Caco-2 (cell line): ENCODE results near the gene CA7. TPM values are rescaled to one million over a fixed set of nuclear protein-coding genes. Genes with fewer than 3 reads are reported as not detected.

Experiments
- BruUV-seq: library from RNA; stranded (reverse); fragments of 400-500 nt; replicated peaks from 2 replicates; lab custom pipeline; 2021; lab: Mats Ljungman, UMichigan
- CTCF ChIA-PET: fragments of 300-600 bp; sonication (Branson Sonifier 250); formaldehyde crosslinking; loops from one replicate; lab custom pipeline; 2022; ENCODE audit warnings: antibody characterized with exemption; lab: Charles Lee
- POLR2A ChIA-PET: fragments of 300-600 bp; sonication (Branson Sonifier 250); formaldehyde crosslinking; loops from one replicate; lab custom pipeline; 2022; ENCODE audit warnings: antibody characterized with exemption; lab: Charles Lee
- DNase-seq, 2 experiments: peaks; one replicate each; pipeline versions ENCODE4 v3.0.0 to v3.0.0-alpha.2; 2020 to 2022
- H3K27me3 ChIP-seq: replicated peaks from 2 replicates; pipeline ENCODE4 v1.6.0; 2011; ENCODE audit warnings: low read length; ENCODE audit not compliant: control insufficient read depth, insufficient read depth
- H3K36me3 ChIP-seq: 2 replicates; pipeline ENCODE4 v1.5.1; 2011; ENCODE audit warnings: low read length; ENCODE audit not compliant: control insufficient read depth, insufficient read depth
- H3K4me1 ChIP-seq: fragments of 250-450 bp; sonication (Bioruptor Pico); 2 replicates; pipeline ENCODE4 v1.5.1; 2020; ENCODE audit warnings: mild to moderate bottlenecking
- H3K4me3 ChIP-seq: 2 replicates; pipeline ENCODE4 v1.5.1; 2011; ENCODE audit warnings: low read depth, mild to moderate bottlenecking, control low read depth, low read length
- H3K9me3 ChIP-seq: fragments of 250-450 bp; sonication (Bioruptor Pico); 2 replicates; pipeline ENCODE4 v1.5.1; 2020; ENCODE audit warnings: mild to moderate bottlenecking, moderate library complexity
- H3K27ac Mint-ChIP-seq: one replicate; pipeline ENCODE4 v1.8.0; 2022; ENCODE audit warnings: mixed read lengths; ENCODE audit not compliant: unreplicated experiment
- H3K27me3 Mint-ChIP-seq: one replicate; pipeline ENCODE4 v1.8.0; 2022; ENCODE audit warnings: mixed read lengths; ENCODE audit not compliant: insufficient read depth, unreplicated experiment
- H3K36me3 Mint-ChIP-seq: one replicate; pipeline ENCODE4 v1.8.0; 2022; ENCODE audit warnings: mild to moderate bottlenecking, mixed read lengths; ENCODE audit not compliant: insufficient read depth, unreplicated experiment
- H3K4me1 Mint-ChIP-seq: one replicate; pipeline ENCODE4 v1.8.0; 2022; ENCODE audit warnings: low read depth, mixed read lengths; ENCODE audit not compliant: unreplicated experiment
- H3K4me3 Mint-ChIP-seq: one replicate; pipeline ENCODE4 v1.8.0; 2022; ENCODE audit warnings: mild to moderate bottlenecking, moderate library complexity, mixed read lengths; ENCODE audit not compliant: unreplicated experiment
- H3K9me3 Mint-ChIP-seq: one replicate; pipeline ENCODE4 v1.8.0; 2022; ENCODE audit warnings: mixed read lengths; ENCODE audit not compliant: unreplicated experiment
- CTCF ChIP-seq, 2 experiments: fragments of 200-600 bp in 1 of 2; IDR thresholded peaks; 1 replicate in 1 of 2; 2 replicates in 1 of 2; pipeline versions ENCODE4 v1.5.1 to v1.8.0; 2011 to 2022; ENCODE audit warnings: antibody characterized with exemption in 1 of 2, control low read depth in 1 of 2, inconsistent platforms in 1 of 2, low read depth in 1 of 2, low read length in 1 of 2, mild to moderate bottlenecking in 1 of 2, moderate library complexity in 1 of 2; ENCODE audit not compliant: insufficient read depth in 1 of 2, severe bottlenecking in 1 of 2, unreplicated experiment in 1 of 2
- intact Hi-C: fragments of 100-400 bp; cut with micrococcal nuclease; formaldehyde crosslinking; loops from one replicate; pipeline ENCODE4 v1.10.0; 2022; ENCODE audit not compliant: unreplicated experiment
- total RNA-seq: library from RNA; stranded (reverse); gene quantifications from 2 replicates; pipeline ENCODE4 v1.2.3, GENCODE V29; 2022

The CA7 gene
- total RNA-seq, 1 experiment from 2014 or later, result 0.68 TPM

- H3K27me3 Mint-ChIP-seq, result no peaks in the 10 kb centered on the region
- H3K9me3 Mint-ChIP-seq, result no peaks in the 10 kb centered on the region
- intact Hi-C loops, result no loop called here
- no peaks in the 10 kb centered on the region for H3K27me3 ChIP-seq
- H3K4me3 Mint-ChIP-seq, result peak within 1 kb of the TSS; percentile 89
- TF ChIP-seq CTCF (IDR thresholded peaks at IDR 0.05; ENCODE audit: insufficient read depth in 1 of 2, low read depth in 1 of 2, low read length in 1 of 2, severe bottlenecking in 1 of 2, unreplicated experiment in 1 of 2), result no peak
- peaks cover 23% of the 10 kb centered on the region for H3K4me1 ChIP-seq
- H3K36me3 Mint-ChIP-seq, result peaks cover 22% of the 10 kb centered on the region
- peak within 1 kb of the TSS; percentile 95 for H3K4me3 ChIP-seq
- CTCF ChIA-PET, result interaction anchor here (0.7 to 3.8 kb wide), 13 partner anchors 7 to 367 kb away, joined by 3 to 45 read pairs (median 4); partner anchors contain the start of genes FHOD1 and NAE1
- H3K4me1 Mint-ChIP-seq, result peaks cover 16% of the 10 kb centered on the region
- peak; percentile 99 for DNase-seq
- H3K9me3 ChIP-seq, result no peaks in the 10 kb centered on the region
- POLR2A ChIA-PET, result interaction anchor here (0.6 to 1.9 kb wide), 7 partner anchors 10 to 800 kb away, joined by 3 to 16 read pairs (median 4); partner anchors contain the start of gene NAE1
- TSS peak; percentile 37 for BruUV-seq
- H3K27ac Mint-ChIP-seq, result peak within 1 kb of the TSS; percentile 81
- H3K36me3 ChIP-seq, result peaks cover 5% of the 10 kb centered on the region
Measured at GRCh38 chr16:66880288-66881013, 36.2 kb downstream of the CA7 start, which contains the start of gene PDP2. PDP2 (plus strand) TSS chr16:66880515; CDS start chr16:66884285, 3,770 bp downstream.

GRCh38 chr16:66881014-66881417 is 36.8 kb downstream of the CA7 start:
- H3K36me3 ChIP-seq, result peaks cover 5% of the 10 kb centered on the region
- peak overlapping the region; percentile 95 for H3K4me3 ChIP-seq
- intact Hi-C loops, result no loop called here
- Mint-ChIP-seq H3K27ac (no peak overlapping the region), H3K9me3 (no peaks in the 10 kb centered on the region), H3K4me3 (peak overlapping the region; percentile 89), H3K36me3 (peaks cover 27% of the 10 kb centered on the region), H3K4me1 (peaks cover 22% of the 10 kb centered on the region), H3K27me3 (no peaks in the 10 kb centered on the region)
- H3K4me1 ChIP-seq, result peaks cover 27% of the 10 kb centered on the region
- no peak for DNase-seq
- no peaks in the 10 kb centered on the region for H3K27me3 ChIP-seq
- ChIA-PET CTCF (interaction anchor here (0.7 to 3.8 kb wide), 14 partner anchors 8 to 366 kb away, joined by 3 to 45 read pairs (median 4); partner anchors contain the start of genes FHOD1 and NAE1), POLR2A (interaction anchor here (0.6 to 1.9 kb wide), 6 partner anchors 10 to 799 kb away, joined by 3 to 16 read pairs (median 4); partner anchors contain the start of gene NAE1)
- TF ChIP-seq CTCF (IDR thresholded peaks at IDR 0.05; ENCODE audit: insufficient read depth in 1 of 2, low read depth in 1 of 2, low read length in 1 of 2, severe bottlenecking in 1 of 2, unreplicated experiment in 1 of 2), result no peak
- H3K9me3 ChIP-seq, result no peaks in the 10 kb centered on the region
- no TSS peak for BruUV-seq

- Mint-ChIP-seq H3K4me3 (peak overlapping the region; percentile 89), H3K36me3 (peaks cover 30% of the 10 kb centered on the region), H3K9me3 (no peaks in the 10 kb centered on the region), H3K4me1 (peaks cover 27% of the 10 kb centered on the region), H3K27ac (no peak overlapping the region), H3K27me3 (no peaks in the 10 kb centered on the region)
- H3K36me3 ChIP-seq, result peaks cover 5% of the 10 kb centered on the region
- peaks cover 32% of the 10 kb centered on the region for H3K4me1 ChIP-seq
- no peak for TF ChIP-seq CTCF (IDR thresholded peaks at IDR 0.05; ENCODE audit: insufficient read depth in 1 of 2, low read depth in 1 of 2, low read length in 1 of 2, severe bottlenecking in 1 of 2, unreplicated experiment in 1 of 2)
- no peaks in the 10 kb centered on the region for H3K9me3 ChIP-seq
- ChIA-PET CTCF (interaction anchor here (1.0 to 3.8 kb wide), 5 partner anchors 9 to 51 kb away, joined by 3 to 45 read pairs (median 7); partner anchors contain the start of gene NAE1), POLR2A (no interaction called here)
- peak overlapping the region; percentile 95 for H3K4me3 ChIP-seq
- no TSS peak for BruUV-seq
- no peak for DNase-seq
- H3K27me3 ChIP-seq, result no peaks in the 10 kb centered on the region
- intact Hi-C loops, result no loop called here
Measured at GRCh38 chr16:66881560-66881959, 37.3 kb downstream of the CA7 start.
